Large intestine (tissue), 3 donors: Measurements from ENCODE around the gene FRMD3. TPM values are rescaled to one million over a fixed set of nuclear protein-coding genes. Genes with fewer than 3 reads are reported as not detected.

ENCODE experiments used
- DNase-seq, 2 donors: peaks; one replicate each; pipeline versions ENCODE4 v3.0.0 to v3.0.0-alpha.2; 2013
- H3K27ac ChIP-seq: one replicate; pipeline ENCODE4 v1.5.1; 2013; ENCODE audit warnings: low read length
- H3K27me3 ChIP-seq: 2 replicates; pipeline ENCODE4 v1.6.1; 2013; ENCODE audit warnings: low read length; ENCODE audit not compliant: control insufficient read depth, insufficient read depth
- H3K36me3 ChIP-seq: 2 replicates; pipeline ENCODE4 v1.6.1; 2013; ENCODE audit warnings: low read length; ENCODE audit not compliant: control insufficient read depth, insufficient read depth
- H3K4me1 ChIP-seq: one replicate; pipeline ENCODE4 v1.6.1; 2013; ENCODE audit warnings: low read length; ENCODE audit not compliant: control insufficient read depth, insufficient read depth
- H3K4me3 ChIP-seq: one replicate; pipeline ENCODE4 v1.5.1; 2013; ENCODE audit warnings: low read length
- H3K9me3 ChIP-seq: one replicate; pipeline ENCODE4 v1.6.1; 2013; ENCODE audit warnings: mild to moderate bottlenecking, low read depth, low read length, moderate library complexity; ENCODE audit not compliant: control insufficient read depth
- WGBS: methylation state at CpG from one replicate; pipeline ENCODE4 v1.1.5; 2013; ENCODE audit warnings: low lambda C conversion rate; ENCODE audit not compliant: insufficient coverage; 5-methylcytosine and 5-hydroxymethylcytosine counted together
- polyA plus RNA-seq: library from polyadenylated mRNA; unstranded; fragments of 120-200 nt; gene quantifications from one replicate; pipeline ENCODE4 v1.2.1, GENCODE V29; 2013

FRMD3 gene
- polyA plus RNA-seq, 1 donor = 4.4 TPM

DNA sequence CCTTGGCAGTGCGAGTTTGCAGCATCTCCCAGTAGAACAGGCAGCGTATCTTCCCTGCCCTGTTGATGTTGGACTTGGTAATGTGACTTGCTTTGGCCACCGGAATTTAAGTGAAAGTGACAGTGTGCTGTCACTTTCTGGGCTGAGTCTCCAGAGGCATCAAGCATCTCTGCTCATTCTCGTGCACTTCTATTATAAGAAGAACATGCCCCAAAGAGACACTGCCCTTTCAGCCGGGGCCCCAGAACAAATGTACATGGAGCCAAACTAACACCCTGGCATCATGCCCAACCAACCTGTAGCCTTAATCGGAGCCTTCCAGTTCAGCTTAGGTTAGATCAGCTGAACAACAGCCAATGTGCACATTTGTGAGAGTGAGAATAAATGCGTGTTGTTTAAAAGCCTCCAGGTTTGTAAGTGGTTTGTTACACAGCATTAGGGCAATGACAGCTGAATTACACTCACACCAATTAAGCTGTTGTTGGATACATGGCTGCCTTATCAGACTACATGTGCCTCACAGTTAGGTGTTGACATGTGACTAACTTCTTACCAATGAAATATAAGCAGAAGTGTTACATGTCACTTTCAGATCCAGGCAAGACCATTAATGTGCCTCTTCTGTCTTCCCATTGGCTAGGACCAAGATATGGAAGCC, 22.1 kb upstream of the FRMD3 start:
- DNase-seq = no peak
- no peak overlapping the region for H3K4me3 ChIP-seq
- H3K27ac ChIP-seq = no peak overlapping the region
- H3K4me1 ChIP-seq = no peaks in the 10 kb centered on the region
- no peaks in the 10 kb centered on the region for H3K27me3 ChIP-seq
- no CpG with 5 or more reads among the region's 7 CpGs for WGBS
- no peaks in the 10 kb centered on the region for H3K9me3 ChIP-seq
- H3K36me3 ChIP-seq = no peaks in the 10 kb centered on the region

DNA sequence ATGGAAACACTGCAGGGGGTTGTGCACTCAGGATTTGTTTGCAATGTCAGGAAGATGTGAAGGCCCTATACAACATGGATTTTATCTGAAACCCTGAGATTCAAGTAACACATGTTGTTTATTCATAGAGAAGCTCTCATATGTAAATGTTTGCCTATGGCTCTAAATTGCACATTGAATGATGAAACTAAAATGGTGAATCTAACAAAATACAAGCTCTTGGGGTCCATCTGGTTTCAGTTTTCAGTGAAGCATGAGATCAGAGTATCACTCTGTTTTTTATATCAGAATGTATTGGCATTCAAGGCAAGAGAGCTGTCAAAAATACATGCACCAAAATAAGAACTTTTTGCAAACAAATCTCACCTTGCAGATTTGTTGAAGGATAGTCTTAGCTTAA, 19.6 kb upstream of the FRMD3 start:
- H3K9me3 ChIP-seq = no peaks in the 10 kb centered on the region
- H3K27ac ChIP-seq = no peak overlapping the region
- H3K27me3 ChIP-seq = no peaks in the 10 kb centered on the region
- no peaks in the 10 kb centered on the region for H3K36me3 ChIP-seq
- no peaks in the 10 kb centered on the region for H3K4me1 ChIP-seq
- DNase-seq = no peak
- no peak overlapping the region for H3K4me3 ChIP-seq

DNA sequence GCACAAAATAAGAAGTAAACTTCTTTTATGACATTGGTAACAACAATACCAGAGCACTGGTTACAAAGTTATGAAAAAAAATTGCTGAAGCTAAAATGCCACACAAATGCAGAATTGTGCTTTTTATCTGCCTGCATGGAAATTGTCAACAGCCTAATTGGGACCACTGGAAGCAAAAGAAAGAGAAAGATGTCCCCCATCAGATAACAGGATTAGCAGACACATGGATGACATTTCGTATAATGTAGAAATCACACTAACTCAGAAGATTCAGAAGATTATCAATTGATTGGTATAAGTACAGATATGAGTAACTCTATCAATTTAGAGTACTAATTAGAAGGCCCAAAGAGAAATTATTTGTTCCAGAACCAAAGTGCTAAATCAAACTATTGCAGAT, 19.1 kb upstream of the FRMD3 start:
- no peaks in the 10 kb centered on the region for H3K4me1 ChIP-seq
- DNase-seq = no peak
- H3K36me3 ChIP-seq = no peaks in the 10 kb centered on the region
- H3K27me3 ChIP-seq = no peaks in the 10 kb centered on the region
- H3K27ac ChIP-seq = no peak overlapping the region
- no peaks in the 10 kb centered on the region for H3K9me3 ChIP-seq
- no peak overlapping the region for H3K4me3 ChIP-seq
- no CpG with 5 or more reads among the region's 1 CpG for WGBS

DNA sequence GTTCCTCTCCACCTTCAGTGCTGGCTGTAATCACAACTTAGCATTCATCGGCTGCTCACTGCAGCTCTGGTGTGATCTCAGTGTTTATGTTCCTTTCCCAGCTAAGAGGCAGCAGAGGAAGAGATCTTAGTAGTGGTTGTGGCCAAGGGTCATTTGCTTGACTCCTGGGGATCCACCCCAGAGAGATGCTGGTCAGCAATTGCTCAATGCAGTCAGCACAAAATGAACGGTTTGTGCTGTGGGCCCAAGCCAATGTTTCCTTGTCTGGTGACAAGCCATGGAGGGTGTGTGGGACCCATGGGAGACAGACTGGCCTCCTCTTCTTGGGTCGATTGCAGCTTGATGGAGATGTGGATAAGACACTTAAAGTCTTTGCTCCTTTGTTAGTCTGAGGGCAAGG, 16.1 kb upstream of the FRMD3 start:
- H3K27ac ChIP-seq = no peak overlapping the region
- no peaks in the 10 kb centered on the region for H3K36me3 ChIP-seq
- no peak overlapping the region for H3K4me3 ChIP-seq
- no peaks in the 10 kb centered on the region for H3K9me3 ChIP-seq
- no peaks in the 10 kb centered on the region for H3K27me3 ChIP-seq
- no peak for DNase-seq
- no CpG with 5 or more reads among the region's 3 CpGs for WGBS
- H3K4me1 ChIP-seq = no peaks in the 10 kb centered on the region

DNA sequence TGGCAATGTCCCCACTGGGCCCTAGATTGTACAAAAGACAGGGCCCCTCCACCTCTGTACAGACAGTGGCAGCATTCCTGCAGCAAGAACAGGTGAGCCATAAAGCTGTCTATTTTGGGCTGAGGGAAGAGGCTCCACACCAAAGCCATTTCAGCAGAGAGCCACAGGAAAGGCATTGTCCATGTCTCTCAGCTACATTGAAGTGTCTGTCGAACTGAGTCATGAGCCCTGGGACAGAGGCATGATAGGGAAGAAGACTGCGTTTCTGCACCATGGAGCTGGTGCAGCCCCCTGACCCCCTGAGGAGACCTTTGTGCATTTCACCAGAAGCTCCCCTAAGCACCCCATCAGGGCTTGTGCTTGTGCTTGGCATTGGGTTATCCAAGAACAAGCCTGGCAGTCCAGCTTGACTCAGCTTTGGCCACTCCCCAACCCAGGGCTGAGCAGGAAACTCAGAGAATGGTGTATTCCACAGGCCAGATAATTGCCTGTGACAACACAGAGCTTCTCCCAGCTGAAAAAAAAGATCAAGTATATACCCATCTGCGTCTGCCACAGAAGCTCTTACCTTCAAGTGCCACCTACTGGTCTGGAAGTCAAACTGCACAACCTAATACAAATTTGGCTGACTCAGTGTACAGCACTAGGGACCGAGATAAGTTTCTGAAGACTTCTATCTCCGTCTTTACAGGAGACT, 5.9 kb upstream of the FRMD3 start:
- Histone ChIP-seq H3K4me1 (no peaks in the 10 kb centered on the region), H3K4me3 (no peak overlapping the region), H3K9me3 (peaks cover 6% of the 10 kb centered on the region), H3K36me3 (no peaks in the 10 kb centered on the region), H3K27me3 (peaks cover 9% of the 10 kb centered on the region), H3K27ac (no peak overlapping the region)
- peak; percentile 42 to 53 for DNase-seq
- no CpG with 5 or more reads among the region's 5 CpGs for WGBS

DNA sequence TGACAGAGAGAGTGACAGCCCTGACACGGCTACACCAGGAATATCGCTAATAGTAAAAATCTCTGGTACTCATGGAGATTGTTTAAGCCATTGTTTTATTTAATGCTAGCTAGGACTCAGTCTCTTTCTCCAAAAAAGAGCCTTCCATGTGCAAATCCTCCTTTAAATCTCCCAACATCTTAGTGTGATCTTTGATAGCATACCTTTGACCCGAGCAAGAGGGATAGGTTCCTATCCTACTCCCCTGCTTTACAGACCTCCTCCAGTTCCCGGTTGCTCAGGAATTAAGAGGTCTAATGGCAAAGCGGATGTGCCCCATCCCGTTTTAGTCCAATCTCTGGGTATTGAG, 663 bp upstream of the FRMD3 start:
- WGBS = no CpG with 5 or more reads among the region's 6 CpGs
- peaks cover 46% of the 10 kb centered on the region for H3K27me3 ChIP-seq
- H3K36me3 ChIP-seq = no peaks in the 10 kb centered on the region
- H3K9me3 ChIP-seq = peaks cover 6% of the 10 kb centered on the region
- H3K4me3 ChIP-seq = peak overlapping the region; percentile 32
- DNase-seq = no peak
- H3K4me1 ChIP-seq = peaks cover 19% of the 10 kb centered on the region
- no peak overlapping the region for H3K27ac ChIP-seq

DNA sequence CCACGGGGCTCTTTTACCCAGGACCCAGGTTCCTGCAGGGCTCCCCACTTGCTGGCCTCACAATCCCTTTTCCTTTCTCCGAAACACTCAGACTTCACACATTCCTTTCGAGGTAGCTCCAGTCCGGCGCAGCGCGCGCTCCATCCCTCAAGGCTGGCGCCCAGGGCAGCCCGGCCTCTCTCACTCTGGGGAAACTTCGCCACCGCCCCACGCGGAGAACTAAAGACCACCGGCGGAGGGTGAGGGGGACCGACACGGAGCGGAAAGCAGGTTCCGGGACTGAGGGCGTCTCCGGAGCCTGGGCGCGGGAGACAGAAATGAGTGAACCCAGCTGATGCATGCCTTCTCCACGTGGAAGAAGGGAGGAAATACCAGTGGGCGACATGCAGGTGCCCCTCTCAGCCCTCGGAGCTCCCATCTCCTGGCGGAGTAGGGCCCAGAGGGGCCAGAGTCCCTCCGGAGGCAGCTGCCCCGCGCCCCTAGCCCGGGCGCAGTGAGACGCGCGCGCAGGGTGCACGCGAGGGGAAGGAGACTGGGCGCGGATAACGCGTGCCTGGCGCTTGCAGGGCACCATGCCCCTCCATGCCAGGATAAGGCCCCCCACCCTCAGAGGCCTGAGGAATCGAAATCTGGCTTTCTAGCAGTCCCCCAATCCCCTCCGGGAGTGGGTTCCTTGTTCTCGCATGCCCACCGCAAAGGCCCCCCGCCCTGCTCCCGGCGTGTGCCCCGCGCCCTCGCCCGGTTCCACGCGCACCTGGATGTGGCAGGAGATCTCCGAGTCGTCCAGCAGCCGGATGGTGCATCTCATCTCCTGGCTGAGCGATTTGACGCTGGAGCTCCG, 650 bp downstream of the FRMD3 start:
- H3K4me1 ChIP-seq = peaks cover 19% of the 10 kb centered on the region
- WGBS = no CpG with 5 or more reads among the region's 63 CpGs
- peak in 1 of 2 donors; percentile 28 for DNase-seq
- H3K27me3 ChIP-seq = peaks cover 48% of the 10 kb centered on the region
- H3K4me3 ChIP-seq = peak overlapping the region; percentile 40
- H3K36me3 ChIP-seq = no peaks in the 10 kb centered on the region
- no peak overlapping the region for H3K27ac ChIP-seq
- H3K9me3 ChIP-seq = peaks cover 6% of the 10 kb centered on the region

DNA sequence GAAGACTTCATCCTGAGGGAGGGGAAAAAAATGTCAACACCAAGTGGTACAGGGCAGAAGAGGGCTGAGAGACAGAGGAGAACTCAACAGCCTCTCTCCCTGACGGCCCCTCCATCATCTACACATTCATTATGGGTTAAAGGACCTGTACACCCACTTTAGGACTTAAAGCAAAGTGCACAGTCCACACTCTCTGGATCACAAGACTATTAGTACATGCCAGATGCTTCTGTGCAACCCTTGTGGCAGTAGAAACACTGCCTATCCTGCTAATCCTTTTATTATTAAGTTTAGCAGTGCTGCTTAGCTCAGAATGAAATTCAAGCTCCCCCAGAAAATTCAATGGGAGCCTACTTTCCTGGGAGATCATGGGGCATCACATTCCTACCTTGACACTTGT, 1.9 kb downstream of the FRMD3 start:
- DNase-seq = peak; percentile 26 to 53
- WGBS = no CpG with 5 or more reads among the region's 1 CpG
- H3K4me3 ChIP-seq = no peak overlapping the region
- H3K27me3 ChIP-seq = peaks cover 49% of the 10 kb centered on the region
- H3K9me3 ChIP-seq = peaks cover 6% of the 10 kb centered on the region
- H3K36me3 ChIP-seq = no peaks in the 10 kb centered on the region
- no peak overlapping the region for H3K27ac ChIP-seq
- H3K4me1 ChIP-seq = peaks cover 19% of the 10 kb centered on the region

DNA sequence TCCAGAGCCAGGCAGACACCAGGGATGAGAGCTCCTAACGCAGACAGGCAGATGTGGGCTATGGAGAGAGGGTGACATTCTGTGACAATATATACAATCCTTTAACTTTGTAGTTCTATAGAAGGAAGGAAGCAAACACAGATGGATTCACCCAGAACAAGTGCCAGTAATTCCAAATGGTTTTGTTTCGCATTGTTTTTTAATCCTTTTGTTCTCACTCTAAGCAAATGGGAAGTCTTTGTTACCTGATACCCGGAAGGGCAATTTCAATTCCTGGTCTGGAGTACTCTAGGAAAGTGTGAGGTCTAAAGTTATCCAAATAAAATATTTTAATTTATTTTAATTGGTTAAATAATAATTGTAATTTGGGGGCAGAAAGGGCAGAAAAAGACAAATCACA, 2.5 kb downstream of the FRMD3 start:
- Histone ChIP-seq H3K4me1 (peaks cover 19% of the 10 kb centered on the region), H3K9me3 (peaks cover 6% of the 10 kb centered on the region), H3K4me3 (no peak overlapping the region), H3K27me3 (peaks cover 49% of the 10 kb centered on the region), H3K36me3 (no peaks in the 10 kb centered on the region), H3K27ac (no peak overlapping the region)
- 63% methylated on average over 2 of the region's 3 CpGs for WGBS
- no peak for DNase-seq

DNA sequence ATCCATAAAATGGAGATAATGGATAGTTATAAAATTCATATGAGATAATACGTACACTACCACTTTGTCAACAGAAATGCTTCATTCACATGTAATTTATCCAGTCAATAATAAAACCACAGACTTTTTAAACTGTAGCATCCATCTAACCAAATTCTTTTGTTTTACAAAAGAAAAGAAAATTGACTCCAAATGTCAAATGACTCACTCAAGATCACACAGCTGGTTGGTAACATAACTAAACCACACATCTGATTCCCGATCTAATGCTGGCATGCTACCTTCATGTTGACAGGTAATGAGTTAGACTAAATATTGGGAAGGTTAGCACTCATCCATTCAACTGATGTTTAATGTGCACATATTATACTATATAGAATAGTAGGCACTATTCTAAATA, 4.9 kb downstream of the FRMD3 start:
- WGBS = no CpG with 5 or more reads among the region's 2 CpGs
- DNase-seq = no peak
- Histone ChIP-seq H3K36me3 (no peaks in the 10 kb centered on the region), H3K27ac (no peak overlapping the region), H3K9me3 (peaks cover 6% of the 10 kb centered on the region), H3K27me3 (peaks cover 36% of the 10 kb centered on the region), H3K4me3 (no peak overlapping the region), H3K4me1 (peaks cover 14% of the 10 kb centered on the region)
